Chondrocyte (in vitro differentiated cells): ENCODE data around the gene TNIK. TPM values are rescaled to one million over a fixed set of nuclear protein-coding genes. Genes with fewer than 3 reads are reported as not detected.
A peak's percentile ranks its signal among the peaks of the same experiment; 100 is the strongest.
"Not testable (repeated sequence)": the region's sequence is repeated elsewhere in the genome, so short reads cannot be mapped to it uniquely, and the experiment has no call there.

Experiments used
- DNase-seq: peaks from one replicate; pipeline ENCODE4 v3.0.0; 2021; ENCODE audit warnings: mixed read lengths, low spot score
- H3K27ac Mint-ChIP-seq: one replicate; pipeline ENCODE4 v1.8.0; 2021; ENCODE audit warnings: mild to moderate bottlenecking, moderate library complexity, mixed read lengths; ENCODE audit not compliant: unreplicated experiment
- H3K27me3 Mint-ChIP-seq: 2 replicates; pipeline ENCODE4 v1.8.0; 2021; ENCODE audit warnings: low read depth, mixed read lengths
- H3K36me3 Mint-ChIP-seq: 2 replicates; pipeline ENCODE4 v1.8.0; 2021; ENCODE audit warnings: low read depth, mixed read lengths
- H3K4me1 Mint-ChIP-seq: 2 replicates; pipeline ENCODE4 v1.8.0; 2021; ENCODE audit warnings: low read depth, mild to moderate bottlenecking, mixed read lengths
- H3K4me3 Mint-ChIP-seq: one replicate; pipeline ENCODE4 v1.8.0; 2021; ENCODE audit warnings: mild to moderate bottlenecking, moderate library complexity, mixed read lengths; ENCODE audit not compliant: unreplicated experiment
- H3K9me3 Mint-ChIP-seq: 2 replicates; pipeline ENCODE4 v1.8.0; 2021; ENCODE audit warnings: low read depth, mixed read lengths
- total RNA-seq: library from RNA; stranded (reverse); gene quantifications from 3 replicates; pipeline ENCODE4 v1.2.1, GENCODE V29; 2021
- TF ChIP-seq, protein P1 (sequence below): fragments of 200-600 bp; sonication (generic); IDR thresholded peaks from 2 replicates; pipeline ENCODE4 v1.5.0; 2021; ENCODE audit warnings: antibody characterized with exemption, mild to moderate bottlenecking, moderate library complexity

The TNIK gene
- total RNA-seq, 1 donor from 2014 or later: 17.5 TPM

DNA sequence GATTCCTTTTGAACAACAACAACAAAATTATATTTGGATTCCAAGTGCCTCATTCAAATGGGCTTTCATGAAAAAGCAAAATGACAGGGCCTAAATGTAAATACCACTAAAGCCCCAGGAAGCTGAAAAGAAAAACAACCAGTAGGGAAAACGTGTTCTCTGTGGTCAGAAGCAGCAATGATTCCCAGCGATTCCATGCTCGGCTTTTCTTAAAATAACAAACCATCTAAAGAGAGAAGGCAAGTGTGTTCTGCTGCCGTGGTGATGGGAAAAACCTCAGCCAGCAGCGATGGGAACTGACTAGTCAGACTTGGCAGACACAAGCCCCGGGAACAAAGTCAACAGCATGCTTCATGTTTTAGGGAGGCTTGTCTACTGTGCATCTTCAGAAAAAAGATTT lies 153.6 kb downstream of the TNIK start:
- Mint-ChIP-seq H3K9me3 (peaks cover 12% of the 10 kb centered on the region), H3K36me3 (peaks cover 3% of the 10 kb centered on the region), H3K4me3 (peak overlapping the region; percentile 44), H3K27me3 (no peaks in the 10 kb centered on the region), H3K27ac (peak overlapping the region; percentile 96), H3K4me1 (peaks cover 79% of the 10 kb centered on the region)
- DNase-seq: peak; percentile 87
- TF ChIP-seq, protein P1, sequence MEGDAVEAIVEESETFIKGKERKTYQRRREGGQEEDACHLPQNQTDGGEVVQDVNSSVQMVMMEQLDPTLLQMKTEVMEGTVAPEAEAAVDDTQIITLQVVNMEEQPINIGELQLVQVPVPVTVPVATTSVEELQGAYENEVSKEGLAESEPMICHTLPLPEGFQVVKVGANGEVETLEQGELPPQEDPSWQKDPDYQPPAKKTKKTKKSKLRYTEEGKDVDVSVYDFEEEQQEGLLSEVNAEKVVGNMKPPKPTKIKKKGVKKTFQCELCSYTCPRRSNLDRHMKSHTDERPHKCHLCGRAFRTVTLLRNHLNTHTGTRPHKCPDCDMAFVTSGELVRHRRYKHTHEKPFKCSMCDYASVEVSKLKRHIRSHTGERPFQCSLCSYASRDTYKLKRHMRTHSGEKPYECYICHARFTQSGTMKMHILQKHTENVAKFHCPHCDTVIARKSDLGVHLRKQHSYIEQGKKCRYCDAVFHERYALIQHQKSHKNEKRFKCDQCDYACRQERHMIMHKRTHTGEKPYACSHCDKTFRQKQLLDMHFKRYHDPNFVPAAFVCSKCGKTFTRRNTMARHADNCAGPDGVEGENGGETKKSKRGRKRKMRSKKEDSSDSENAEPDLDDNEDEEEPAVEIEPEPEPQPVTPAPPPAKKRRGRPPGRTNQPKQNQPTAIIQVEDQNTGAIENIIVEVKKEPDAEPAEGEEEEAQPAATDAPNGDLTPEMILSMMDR: peak; percentile 21

DNA sequence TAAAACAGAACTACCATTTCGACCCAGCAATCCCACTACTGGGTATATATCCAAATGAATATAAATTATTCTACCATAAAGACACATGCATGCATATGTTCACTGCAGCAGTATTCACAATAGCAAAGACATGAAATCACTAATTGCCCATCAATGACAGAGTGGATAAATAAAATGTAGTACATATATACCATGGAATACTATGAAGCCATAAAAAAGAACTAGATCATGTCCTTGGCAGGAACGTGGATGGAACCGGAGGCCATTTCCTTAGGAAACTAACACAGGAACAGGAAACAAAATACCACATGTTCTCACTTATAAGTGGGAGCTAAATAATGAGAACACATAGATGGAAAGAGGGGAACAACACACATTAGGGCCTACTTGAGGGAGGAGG lies 154.4 kb downstream of the TNIK start:
- peak overlapping the region; percentile 96 for H3K27ac Mint-ChIP-seq
- not testable (repeated sequence) for H3K36me3 Mint-ChIP-seq, DNase-seq, H3K27me3 Mint-ChIP-seq, H3K4me3 Mint-ChIP-seq
- peaks cover 12% of the 10 kb centered on the region for H3K9me3 Mint-ChIP-seq
- peaks cover 74% of the 10 kb centered on the region for H3K4me1 Mint-ChIP-seq

GRCh38 chr3:171304498-171304897 lies 155.7 kb downstream of the TNIK start:
- Mint-ChIP-seq H3K9me3 (peaks cover 12% of the 10 kb centered on the region), H3K4me1 (peaks cover 61% of the 10 kb centered on the region)
- H3K36me3 Mint-ChIP-seq, DNase-seq, H3K27ac Mint-ChIP-seq, H3K4me3 Mint-ChIP-seq, H3K27me3 Mint-ChIP-seq: not testable (repeated sequence)

DNA sequence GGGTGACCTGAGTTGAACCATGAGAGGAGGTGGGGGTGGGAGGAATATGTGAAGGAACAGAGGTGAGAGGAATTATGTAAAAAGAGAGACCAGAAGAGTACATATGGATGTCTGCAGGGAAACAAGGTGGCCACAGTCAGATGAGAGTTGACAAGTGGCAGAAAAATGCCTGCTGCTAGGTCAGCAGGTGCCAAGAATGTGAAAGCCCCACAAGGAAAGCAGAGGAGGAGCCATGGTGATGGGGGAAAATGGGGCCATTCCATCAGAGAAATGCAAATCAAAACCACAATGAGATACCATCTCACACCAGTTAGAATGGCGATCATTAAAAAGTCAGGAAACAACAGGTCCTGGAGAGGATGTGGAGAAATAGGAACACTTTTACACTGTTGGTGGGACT lies 156.2 kb downstream of the TNIK start:
- not testable (repeated sequence) for H3K27me3 Mint-ChIP-seq, DNase-seq, H3K4me3 Mint-ChIP-seq, H3K36me3 Mint-ChIP-seq
- Mint-ChIP-seq H3K4me1 (peaks cover 56% of the 10 kb centered on the region), H3K27ac (peak overlapping the region; percentile 68), H3K9me3 (peaks cover 12% of the 10 kb centered on the region)

- Mint-ChIP-seq H3K4me1 (peaks cover 47% of the 10 kb centered on the region), H3K9me3 (peaks cover 7% of the 10 kb centered on the region), H3K36me3 (no peaks in the 10 kb centered on the region), H3K4me3 (no peak overlapping the region), H3K27me3 (no peaks in the 10 kb centered on the region), H3K27ac (peak overlapping the region; percentile 20)
- no peak for DNase-seq
- TF ChIP-seq, protein P1: no peak
These were observed 158.2 kb downstream of the TNIK start for GRCh38 chr3:171301998-171302397.

GRCh38 chr3:171301002-171301401 lies 159.2 kb downstream of the TNIK start:
- Mint-ChIP-seq H3K9me3 (peaks cover 7% of the 10 kb centered on the region), H3K4me1 (peaks cover 47% of the 10 kb centered on the region), H3K36me3 (no peaks in the 10 kb centered on the region), H3K27me3 (no peaks in the 10 kb centered on the region), H3K27ac (no peak overlapping the region), H3K4me3 (no peak overlapping the region)
- TF ChIP-seq, protein P1: no peak
- no peak for DNase-seq

- peaks cover 44% of the 10 kb centered on the region for H3K4me1 Mint-ChIP-seq
- H3K27ac Mint-ChIP-seq: no peak overlapping the region
- no peak for DNase-seq
- TF ChIP-seq, protein P1: no peak
- no peaks in the 10 kb centered on the region for H3K36me3 Mint-ChIP-seq
- H3K9me3 Mint-ChIP-seq: no peaks in the 10 kb centered on the region
- no peak overlapping the region for H3K4me3 Mint-ChIP-seq
- H3K27me3 Mint-ChIP-seq: no peaks in the 10 kb centered on the region
These were observed 162.3 kb downstream of the TNIK start for GRCh38 chr3:171297951-171298350.
